Measurements from ENCODE around the gene TRERF1. TPM values are rescaled to one million over a fixed set of nuclear protein-coding genes. Genes with fewer than 3 reads are reported as not detected.

The TRERF1 gene
- polyA plus RNA-seq, 3 donors, result 0.58 to 10.0 (median 2.0) TPM

GRCh38 chr6:42418724-42419123 lies 33.0 kb downstream of the TRERF1 start:
- H3K27me3 Mint-ChIP-seq (ENCODE audit: low read depth in 3 of 3), result no peaks in the 10 kb centered on the region
- H3K27ac Mint-ChIP-seq, result no peak overlapping the region
- Histone ChIP-seq H3K4me2 (replicated peaks; ENCODE audit: extremely low read depth, low read length, poor library complexity, severe bottlenecking) (no peak overlapping the region), H2AFZ (ENCODE audit: insufficient read depth, low read depth, low read length, poor library complexity, severe bottlenecking) (no peak overlapping the region), H3K9ac (ENCODE audit: insufficient read depth, low read length, poor library complexity, severe bottlenecking) (no peak overlapping the region), H3K36me3 (replicated peaks in 1 of 2; ENCODE audit: control insufficient read depth in 1 of 2, insufficient read depth in 2 of 2, low read length in 2 of 2) (no peaks in the 10 kb centered on the region), H3K9me3 (replicated peaks in 1 of 2; ENCODE audit: control insufficient read depth in 1 of 2, insufficient read depth in 1 of 2, low read length in 2 of 2) (no peaks in the 10 kb centered on the region), H3K4me1 (ENCODE audit: control insufficient read depth in 1 of 2, insufficient read depth in 2 of 2, low read length in 2 of 2) (peaks cover 6 to 10% of the 10 kb centered on the region in 2 donors), H3K27ac (ENCODE audit: low read depth in 1 of 2, low read length in 2 of 2) (no peak overlapping the region), H3K79me2 (ENCODE audit: insufficient read depth, low read length) (peaks cover 99% of the 10 kb centered on the region), H4K20me1 (ENCODE audit: insufficient read depth, low read length) (peaks cover 34% of the 10 kb centered on the region), H3K4me3 (replicated peaks in 1 of 3; ENCODE audit: low read depth in 2 of 3, low read length in 3 of 3) (no peak overlapping the region), H3K27me3 (ENCODE audit: control insufficient read depth in 2 of 2, insufficient read depth in 2 of 2, low read length in 2 of 2) (no peaks in the 10 kb centered on the region)
- H3K4me1 Mint-ChIP-seq, result peaks cover 37% of the 10 kb centered on the region
- no peak for TF ChIP-seq CTCF (IDR thresholded peaks at IDR 0.05)
- H3K9me3 Mint-ChIP-seq, result peaks cover 0 to 2% (median 0%) of the 10 kb centered on the region in 7 donors
- H3K36me3 Mint-ChIP-seq, result peaks cover 12 to 21% of the 10 kb centered on the region in 2 donors
- intact Hi-C loops (cut with micrococcal nuclease), result loop anchor here in 1 of 2 donors (5.0 kb wide), 1 partner anchor 34 kb away; the partner anchor contains the start of gene TRERF1
- no peak overlapping the region for H3K4me3 Mint-ChIP-seq
- DNase-seq, result no peak
- 82% methylated on average over 2 of the region's 4 CpGs for WGBS (ENCODE audit: insufficient coverage)

- no peaks in the 10 kb centered on the region for H3K27me3 ChIP-seq (ENCODE audit: control insufficient read depth in 2 of 2, insufficient read depth in 2 of 2, low read length in 2 of 2)
- Mint-ChIP-seq H3K27me3 (ENCODE audit: low read depth in 3 of 3) (peaks cover 0 to 2% (median 0%) of the 10 kb centered on the region in 3 donors), H3K36me3 (peaks cover 7 to 12% of the 10 kb centered on the region in 2 donors), H3K4me3 (no peak overlapping the region), H3K4me1 (peaks cover 35% of the 10 kb centered on the region), H3K9me3 (peaks cover 0 to 2% (median 0%) of the 10 kb centered on the region in 7 donors), H3K27ac (peak overlapping the region in 3 of 7 donors; percentile 31 to 76 (median 60))
- intact Hi-C loops (cut with micrococcal nuclease), result loop anchor here in 1 of 2 donors (5.0 kb wide), 1 partner anchor 35 kb away; the partner anchor contains the start of gene TRERF1
- no peak overlapping the region for H3K4me3 ChIP-seq (replicated peaks in 1 of 3; ENCODE audit: low read depth in 2 of 3, low read length in 3 of 3)
- peaks cover 6 to 10% of the 10 kb centered on the region in 2 donors for H3K4me1 ChIP-seq (ENCODE audit: control insufficient read depth in 1 of 2, insufficient read depth in 2 of 2, low read length in 2 of 2)
- H3K36me3 ChIP-seq (replicated peaks in 1 of 2; ENCODE audit: control insufficient read depth in 1 of 2, insufficient read depth in 2 of 2, low read length in 2 of 2), result no peaks in the 10 kb centered on the region
- 19% methylated on average over 3 of the region's 5 CpGs for WGBS (ENCODE audit: insufficient coverage)
- TF ChIP-seq CTCF (IDR thresholded peaks at IDR 0.05), result no peak
- H3K4me2 ChIP-seq (replicated peaks; ENCODE audit: extremely low read depth, low read length, poor library complexity, severe bottlenecking), result no peak overlapping the region
- H3K9me3 ChIP-seq (replicated peaks in 1 of 2; ENCODE audit: control insufficient read depth in 1 of 2, insufficient read depth in 1 of 2, low read length in 2 of 2), result no peaks in the 10 kb centered on the region
- H4K20me1 ChIP-seq (ENCODE audit: insufficient read depth, low read length), result peaks cover 31% of the 10 kb centered on the region
- H3K27ac ChIP-seq (ENCODE audit: low read depth in 1 of 2, low read length in 2 of 2), result peak overlapping the region in 1 of 2 donors; percentile 13
- H3K79me2 ChIP-seq (ENCODE audit: insufficient read depth, low read length), result peaks cover 99% of the 10 kb centered on the region
- no peak overlapping the region for H3K9ac ChIP-seq (ENCODE audit: insufficient read depth, low read length, poor library complexity, severe bottlenecking)
- DNase-seq, result no peak
- no peak overlapping the region for H2AFZ ChIP-seq (ENCODE audit: insufficient read depth, low read depth, low read length, poor library complexity, severe bottlenecking)
Observed at GRCh38 chr6:42417641-42418112, 34.0 kb downstream of the TRERF1 start.
